ENCODE results near the gene LRTM2. TPM values are rescaled to one million over a fixed set of nuclear protein-coding genes. Genes with fewer than 3 reads are reported as not detected.

The LRTM2 gene
- total and polyA plus RNA-seq, 8 donors = not detected

DNA sequence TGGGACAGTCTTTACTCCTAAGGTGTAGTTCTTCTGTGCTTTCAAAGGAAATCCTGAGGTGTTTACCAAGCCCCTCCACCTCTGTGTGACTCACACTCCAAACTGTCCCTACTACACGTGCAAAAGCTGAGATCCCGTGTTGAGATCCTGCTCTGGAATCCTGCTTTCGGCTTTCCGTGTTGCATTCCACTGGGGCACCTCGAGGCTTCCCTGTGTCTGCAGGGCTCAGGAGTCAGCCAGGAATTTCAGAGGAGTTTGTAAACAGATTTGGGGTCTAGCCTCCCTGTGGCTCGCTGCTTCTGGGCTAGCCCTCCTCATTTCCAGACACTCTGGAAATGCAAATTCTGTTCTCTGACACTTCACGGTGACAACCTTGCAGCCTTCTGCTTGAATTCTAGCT, 49.7 kb downstream of the LRTM2 start:
- Histone ChIP-seq H3K27me3 (peaks cover 0 to 29% of the 10 kb centered on the region in 2 donors), H3K4me1 (no peaks in the 10 kb centered on the region), H3K36me3 (no peaks in the 10 kb centered on the region), H3K27ac (no peak overlapping the region), H3K9me3 (no peaks in the 10 kb centered on the region), H3K4me3 (no peak overlapping the region)
- DNase-seq (no peak), ATAC-seq (no peak)
- TF ChIP-seq CTCF (IDR thresholded peaks at IDR 0.05) = no peak
- intact Hi-C loops (cut with DNase I) = no loop called here

GRCh38 chr12:1870998-1871917, 50.9 kb downstream of the LRTM2 start:
- ATAC-seq (no peak), DNase-seq (no peak)
- no peak overlapping the region for H3K4me3 ChIP-seq
- H3K36me3 ChIP-seq = no peaks in the 10 kb centered on the region
- no peaks in the 10 kb centered on the region for H3K4me1 ChIP-seq
- H3K27ac ChIP-seq = no peak overlapping the region
- no peaks in the 10 kb centered on the region for H3K9me3 ChIP-seq
- TF ChIP-seq CTCF (IDR thresholded peaks at IDR 0.05) = no peak
- intact Hi-C loops (cut with DNase I) = no loop called here
- H3K27me3 ChIP-seq = peaks cover 0 to 17% of the 10 kb centered on the region in 2 donors

DNA sequence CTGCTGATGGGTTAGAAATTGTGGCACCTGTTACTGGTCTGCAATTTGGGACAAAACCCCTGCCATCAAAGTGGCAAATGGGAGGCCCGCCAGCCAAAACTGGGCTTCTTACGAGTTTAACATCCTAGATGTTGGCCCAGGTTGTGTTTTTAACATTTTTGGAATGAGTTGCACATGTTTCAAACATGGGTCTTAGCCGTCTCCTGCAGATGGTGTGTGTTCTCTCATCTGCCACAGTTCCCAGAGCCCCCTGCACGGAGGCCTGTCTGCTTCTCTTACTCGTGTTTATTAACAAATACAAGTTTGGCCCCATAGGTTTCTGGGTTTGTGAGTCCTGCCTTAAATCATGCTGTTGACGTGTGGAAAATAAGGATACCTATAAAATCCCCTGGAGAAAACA, 51.6 kb downstream of the LRTM2 start:
- Histone ChIP-seq H3K4me3 (no peak overlapping the region), H3K9me3 (no peaks in the 10 kb centered on the region), H3K27ac (no peak overlapping the region), H3K27me3 (peaks cover 0 to 16% of the 10 kb centered on the region in 2 donors), H3K36me3 (no peaks in the 10 kb centered on the region), H3K4me1 (no peaks in the 10 kb centered on the region)
- DNase-seq (no peak), ATAC-seq (no peak)
- TF ChIP-seq CTCF (IDR thresholded peaks at IDR 0.05) = no peak
- intact Hi-C loops (cut with DNase I) = no loop called here

GRCh38 chr12:1872448-1872847, 52.1 kb downstream of the LRTM2 start:
- Histone ChIP-seq H3K4me3 (no peak overlapping the region), H3K36me3 (no peaks in the 10 kb centered on the region), H3K9me3 (no peaks in the 10 kb centered on the region), H3K27ac (no peak overlapping the region), H3K27me3 (peaks cover 0 to 15% of the 10 kb centered on the region in 2 donors), H3K4me1 (no peaks in the 10 kb centered on the region)
- intact Hi-C loops (cut with DNase I) = no loop called here
- no peak for ATAC-seq
- no peak for DNase-seq
- no peak for TF ChIP-seq CTCF (IDR thresholded peaks at IDR 0.05)

- DNase-seq = no peak
- no peak for ATAC-seq
- Histone ChIP-seq H3K27ac (no peak overlapping the region), H3K27me3 (peaks cover 0 to 10% of the 10 kb centered on the region in 2 donors), H3K9me3 (no peaks in the 10 kb centered on the region), H3K4me3 (no peak overlapping the region), H3K36me3 (no peaks in the 10 kb centered on the region), H3K4me1 (no peaks in the 10 kb centered on the region)
- TF ChIP-seq CTCF (IDR thresholded peaks at IDR 0.05) = no peak
- intact Hi-C loops (cut with DNase I) = no loop called here
Measured at GRCh38 chr12:1873531-1874510, 53.5 kb downstream of the LRTM2 start.

Measured in left lung (tissue), 10 donors.